H1 (cell line): ENCODE data around the gene PRXL2A. TPM values are rescaled to one million over a fixed set of nuclear protein-coding genes. Genes with fewer than 3 reads are reported as not detected.

Experiments
- CTCF ChIA-PET: fragments of 300-600 bp; sonication (Branson Sonifier 250); formaldehyde crosslinking; loops from one replicate; lab custom pipeline; 2021; ENCODE audit not compliant: partially characterized antibody; lab: Charles Lee
- POLR2A ChIA-PET: fragments of 300-600 bp; sonication (Branson Sonifier 250); formaldehyde crosslinking; loops from one replicate; lab custom pipeline; 2021; ENCODE audit warnings: inconsistent platforms; ENCODE audit not compliant: partially characterized antibody; lab: Charles Lee
- DNase-seq, 2 experiments: peaks; one replicate each; pipeline versions ENCODE4 v3.0.0 to v3.0.0-alpha.2; 2010 to 2022; ENCODE audit warnings: low spot score in 2 of 2, low read depth in 1 of 2, mixed read lengths in 1 of 2
- FAIRE-seq: peaks from 2 replicates; lab custom pipeline; 2011; peaks lifted over from hg19 to GRCh38; lab: Jason Lieb, UNC
- H2AFZ ChIP-seq: 2 replicates; pipeline ENCODE4 v1.8.1; 2012; ENCODE audit warnings: low read length, inconsistent platforms
- H2AK5ac ChIP-seq: 2 replicates; pipeline ENCODE4 v1.6.1; 2013; ENCODE audit warnings: low read depth, low read length
- H2BK120ac ChIP-seq: replicated peaks from 2 replicates; pipeline ENCODE3; 2013; ENCODE audit warnings: low read depth, low read length, inconsistent platforms
- H2BK12ac ChIP-seq: 2 replicates; pipeline ENCODE4 v1.6.1; 2013; ENCODE audit warnings: low read depth, low read length
- H2BK15ac ChIP-seq: 2 replicates; pipeline ENCODE4 v1.6.1; 2013; ENCODE audit warnings: low read length
- H2BK20ac ChIP-seq: 2 replicates; pipeline ENCODE4 v1.6.1; 2013; ENCODE audit warnings: low read length
- H2BK5ac ChIP-seq: 2 replicates; pipeline ENCODE4 v1.6.1; 2013; ENCODE audit warnings: low read depth, low read length
- H3K14ac ChIP-seq: 2 replicates; pipeline ENCODE4 v1.6.1; 2013; ENCODE audit warnings: inconsistent platforms; ENCODE audit not compliant: insufficient read length
- H3K18ac ChIP-seq: 2 replicates; pipeline ENCODE4 v1.6.1; 2013; ENCODE audit warnings: low read length; ENCODE audit errors: extremely low read depth
- H3K23ac ChIP-seq: 2 replicates; pipeline ENCODE4 v1.6.1; 2013; ENCODE audit warnings: inconsistent platforms; ENCODE audit not compliant: insufficient read length
- H3K23me2 ChIP-seq: 2 replicates; pipeline ENCODE4 v1.6.1; 2013; ENCODE audit warnings: low read depth, low read length
- H3K27ac ChIP-seq: 2 replicates; pipeline ENCODE4 v1.6.1; 2011; ENCODE audit warnings: low read depth, low read length, inconsistent platforms
- H3K27me3 ChIP-seq, 4 experiments: replicated peaks in 1 of 4; 1 replicate in 1 of 4; 2 replicates in 3 of 4; pipeline versions ENCODE4 v1.6.1 to v1.8.1; 2011 to 2013; ENCODE audit warnings: low read length in 3 of 4, mild to moderate bottlenecking in 3 of 4, inconsistent platforms in 2 of 4, mixed read lengths in 2 of 4, moderate library complexity in 1 of 4; ENCODE audit not compliant: control insufficient read depth in 3 of 4, insufficient read depth in 3 of 4; ENCODE audit errors: extremely low read depth in 1 of 4
- H3K36me3 ChIP-seq, 4 experiments: 2 replicates each; pipeline versions ENCODE4 v1.6.1 to v1.8.1; 2011 to 2013; ENCODE audit warnings: mild to moderate bottlenecking in 4 of 4, low read length in 3 of 4, moderate library complexity in 2 of 4, control low read depth in 1 of 4, inconsistent platforms in 1 of 4; ENCODE audit not compliant: insufficient read depth in 4 of 4, control insufficient read depth in 2 of 4
- H3K4ac ChIP-seq: replicated peaks from 2 replicates; pipeline ENCODE3; 2013; ENCODE audit warnings: low read length, low read depth, mixed read lengths, inconsistent platforms; ENCODE audit not compliant: insufficient read length
- H3K4me1 ChIP-seq, 4 experiments: replicated peaks in 1 of 4; 1 replicate in 1 of 4; 2 replicates in 3 of 4; pipeline versions ENCODE4 v1.6.1 to v1.8.1; 2011 to 2013; ENCODE audit warnings: low read length in 3 of 4, inconsistent platforms in 2 of 4, mixed read lengths in 1 of 4; ENCODE audit not compliant: insufficient read depth in 4 of 4, control insufficient read depth in 3 of 4
- H3K4me2 ChIP-seq, 2 experiments: 2 replicates each; pipeline versions ENCODE4 v1.6.1 to v1.8.1; 2011 to 2013; ENCODE audit warnings: low read depth in 2 of 2, low read length in 2 of 2, control low read depth in 1 of 2, inconsistent platforms in 1 of 2, mild to moderate bottlenecking in 1 of 2; ENCODE audit not compliant: insufficient read depth in 1 of 2
- H3K4me3 ChIP-seq, 4 experiments: fragments of 200-600, 300-600 bp in 1 of 4; sonication (generic), shearing (Covaris generic), sonication (Bioruptor Twin) in 1 of 4; 2 replicates each; pipeline versions ENCODE4 v1.5.1 to v1.8.1; 2011 to 2016; ENCODE audit warnings: low read length in 4 of 4, low read depth in 3 of 4, control low read depth in 2 of 4, inconsistent platforms in 2 of 4, mild to moderate bottlenecking in 2 of 4, mixed read lengths in 1 of 4, moderate library complexity in 1 of 4; ENCODE audit not compliant: insufficient read depth in 2 of 4; ENCODE audit errors: extremely low read depth in 1 of 4
- H3K56ac ChIP-seq: replicated peaks from 2 replicates; pipeline ENCODE3; 2013; ENCODE audit warnings: low read depth, mild to moderate bottlenecking, mixed read lengths, low read length, inconsistent platforms; ENCODE audit not compliant: insufficient read length
- H3K79me1 ChIP-seq: 2 replicates; pipeline ENCODE4 v1.6.1; 2013; ENCODE audit warnings: low read depth, low read length, control low read depth
- H3K79me2 ChIP-seq, 2 experiments: 2 replicates each; pipeline versions ENCODE4 v1.6.1 to v1.8.1; 2012 to 2013; ENCODE audit warnings: low read length in 2 of 2, mild to moderate bottlenecking in 2 of 2, inconsistent platforms in 1 of 2; ENCODE audit not compliant: insufficient read depth in 2 of 2, control insufficient read depth in 1 of 2
- H3K9ac ChIP-seq, 4 experiments: replicated peaks in 1 of 4; 1 replicate in 1 of 4; 2 replicates in 3 of 4; pipeline versions ENCODE4 v1.6.1 to v1.8.1; 2011 to 2013; ENCODE audit warnings: low read depth in 3 of 4, low read length in 3 of 4, control low read depth in 2 of 4, mild to moderate bottlenecking in 2 of 4, moderate library complexity in 2 of 4, inconsistent platforms in 1 of 4; ENCODE audit errors: extremely low read depth in 1 of 4
- H3K9me3 ChIP-seq, 2 experiments: 2 replicates each; pipeline versions ENCODE4 v1.6.1 to v1.8.1; 2012 to 2013; ENCODE audit warnings: mild to moderate bottlenecking in 2 of 2, moderate library complexity in 2 of 2, control low read depth in 1 of 2, inconsistent platforms in 1 of 2, low read depth in 1 of 2, low read length in 1 of 2, mixed read lengths in 1 of 2; ENCODE audit not compliant: insufficient read depth in 2 of 2
- H4K20me1 ChIP-seq, 2 experiments: replicated peaks in 1 of 2; 2 replicates each; pipeline versions ENCODE3 to v1.8.1; 2011 to 2013; ENCODE audit warnings: inconsistent platforms in 2 of 2, low read length in 2 of 2, mild to moderate bottlenecking in 1 of 2; ENCODE audit not compliant: insufficient read depth in 2 of 2, control insufficient read depth in 1 of 2
- H4K5ac ChIP-seq: 2 replicates; pipeline ENCODE4 v1.6.1; 2013; ENCODE audit warnings: low read length, low read depth, mixed read lengths, inconsistent platforms; ENCODE audit not compliant: insufficient read length
- H4K8ac ChIP-seq: 2 replicates; pipeline ENCODE4 v1.8.0; 2013; ENCODE audit warnings: mild to moderate bottlenecking, moderate library complexity, low read length, inconsistent platforms; ENCODE audit not compliant: insufficient read depth; ENCODE audit errors: extremely low read depth
- H4K91ac ChIP-seq: replicated peaks from 2 replicates; pipeline ENCODE3; 2013; ENCODE audit warnings: low read length, mixed read lengths, inconsistent platforms; ENCODE audit not compliant: insufficient read length
- BCL11A ChIP-seq, 2 experiments: IDR thresholded peaks; one replicate each; pipeline ENCODE4 v1.6.1; 2011; ENCODE audit warnings: low read depth in 2 of 2, low read length in 2 of 2, mild to moderate bottlenecking in 2 of 2
- CBX5 ChIP-seq: fragments of 300-800, 300-1000 bp; sonication (generic); IDR thresholded peaks from 2 replicates; pipeline ENCODE4 v1.7.1; 2016; ENCODE audit warnings: antibody characterized with exemption, low read length, low read depth
- GTF2F1 ChIP-seq: IDR thresholded peaks from 2 replicates; pipeline ENCODE4 v1.6.1; 2012; ENCODE audit warnings: low read depth, low read length, improper control_type of control experiment, borderline replicate concordance
- RBBP5 ChIP-seq: IDR thresholded peaks from 2 replicates; pipeline ENCODE4 v1.7.1; 2012; ENCODE audit warnings: low read depth, mild to moderate bottlenecking, inconsistent platforms, low read length, moderate library complexity, borderline replicate concordance
- RFX5 ChIP-seq: IDR thresholded peaks from 2 replicates; pipeline ENCODE4 v1.6.1; 2011; ENCODE audit warnings: low read depth, low read length, improper control_type of control experiment, borderline replicate concordance
- SP2 ChIP-seq: IDR thresholded peaks from 2 replicates; pipeline ENCODE4 v1.6.1; 2012; ENCODE audit warnings: mild to moderate bottlenecking, low read length, inconsistent platforms
- SP4 ChIP-seq: IDR thresholded peaks from 2 replicates; pipeline ENCODE4 v1.6.1; 2012; ENCODE audit warnings: low read length, inconsistent platforms
- TAF7 ChIP-seq: optimal IDR thresholded peaks from 2 replicates; pipeline ENCODE3; 2011; ENCODE audit warnings: low read depth, mild to moderate bottlenecking, inconsistent platforms, low read length, moderate library complexity, borderline replicate concordance
- ZNF274 ChIP-seq: IDR thresholded peaks from 2 replicates; pipeline ENCODE4 v1.7.0; 2012; ENCODE audit warnings: low read length, borderline replicate concordance; ENCODE audit errors: extremely low read depth
- WGBS, 2 experiments: shearing (Covaris generic) in 1 of 2; methylation state at CpG; one replicate each; pipeline versions ENCODE4 v1.1.6 to v1.1.7; 2013 to 2015; ENCODE audit warnings: low lambda C conversion rate in 2 of 2, mixed read lengths in 2 of 2, inconsistent platforms in 1 of 2, low coverage in 1 of 2, missing lambda C conversion rate in 1 of 2; ENCODE audit not compliant: insufficient replicate concordance in 2 of 2, insufficient coverage in 1 of 2, insufficient read length in 1 of 2; ENCODE audit errors: extremely low coverage in 1 of 2, missing lambda C conversion rate in 1 of 2; 5-methylcytosine and 5-hydroxymethylcytosine counted together
- polyA plus RNA-seq, 7 experiments: library from polyadenylated mRNA; depleted of rRNA in 3 of 7; stranded (reverse) in 5 of 7; unstranded in 2 of 7; fragments of >200 nt in 5 of 7; fragments of 200-250 nt in 2 of 7; gene quantifications; 1 replicate in 5 of 7; 2 replicates in 1 of 7; 4 replicates in 1 of 7; pipeline versions ENCODE4 v1.2.1 to v1.2.3, GENCODE V29; 2011 to 2013; ENCODE audit warnings: missing spikeins in 2 of 7, mixed read lengths in 2 of 7
- total RNA-seq: library from RNA; stranded (reverse); fragmentation: NEBNext Ultra II Directional; extraction: Animal tissue kit (Norgen Biotek cat#: 25700); gene quantifications from 2 replicates; pipeline ENCODE4 v1.2.1, GENCODE V29; 2021
- TF ChIP-seq, protein P1 (sequence below): IDR thresholded peaks from 2 replicates; pipeline ENCODE4 v1.6.1; 2011; ENCODE audit warnings: low read depth, mild to moderate bottlenecking, low read length; ENCODE audit not compliant: insufficient read depth
- TF ChIP-seq, protein P2 (sequence below): IDR thresholded peaks from 2 replicates; pipeline ENCODE4 v1.6.1; 2012; ENCODE audit warnings: low read length, inconsistent platforms

The PRXL2A gene
- total and polyA plus RNA-seq, 2 of the 8 experiments (the other 6 are each of a cell fraction or from before 2014, with no cell fraction given): 13.4 to 58.3 TPM

DNA sequence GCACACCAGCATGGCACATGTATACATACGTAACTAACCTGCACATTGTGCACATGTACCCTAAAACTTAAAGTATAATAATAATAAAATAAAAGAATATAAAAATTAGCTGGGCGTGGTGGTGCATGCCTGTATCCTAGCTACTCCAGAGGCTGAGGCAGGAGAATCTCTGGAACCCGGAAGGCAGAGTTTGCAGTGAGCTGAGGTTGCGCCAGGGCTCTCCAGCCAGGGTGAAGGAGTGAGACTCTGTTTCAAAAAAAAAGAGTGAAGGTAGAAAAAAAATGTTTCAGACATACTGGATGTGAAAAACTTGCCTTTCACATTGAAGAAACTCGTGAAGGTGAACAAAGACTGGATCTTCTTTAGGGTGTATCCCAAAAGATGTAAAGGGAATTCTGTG is 72.5 kb downstream of the PRXL2A start:
- H2BK20ac ChIP-seq: no peak overlapping the region
- WGBS, 2 experiments: 90% methylated on average over 4 of the region's 5 CpGs; no CpG with 5 or more reads in 1 of the 2 experiments
- H4K20me1 ChIP-seq: peaks cover 0 to 12% of the 10 kb centered on the region in 2 experiments
- H4K91ac ChIP-seq: no peak overlapping the region
- ChIA-PET POLR2A (interaction anchor here (1.1 to 1.2 kb wide), 2 partner anchors 11 to 14 kb away, joined by 3 to 5 read pairs; no protein-coding TSS in a partner anchor), CTCF (interaction anchor here (0.6 to 1.8 kb wide), 5 partner anchors 20 to 100 kb away, joined by 3 to 9 read pairs (median 4); no protein-coding TSS in a partner anchor)
- H3K56ac ChIP-seq: no peak overlapping the region
- no peak overlapping the region for H3K4ac ChIP-seq
- no peaks in the 10 kb centered on the region for H3K27me3 ChIP-seq
- H2BK120ac ChIP-seq: no peak overlapping the region
- no peak overlapping the region for H4K8ac ChIP-seq
- H3K4me3 ChIP-seq: no peak overlapping the region
- H3K23me2 ChIP-seq: no peaks in the 10 kb centered on the region
- H4K5ac ChIP-seq: no peak overlapping the region
- H3K9ac ChIP-seq: no peak overlapping the region
- no peak overlapping the region for H3K14ac ChIP-seq
- DNase-seq: no peak
- H3K18ac ChIP-seq: no peak overlapping the region
- H2AFZ ChIP-seq: no peak overlapping the region
- no peak overlapping the region for H3K23ac ChIP-seq
- peaks cover 0 to 59% of the 10 kb centered on the region in 2 experiments; a peak in 3 of 4 replicates for H3K79me2 ChIP-seq
- peaks cover 3% of the 10 kb centered on the region; the same call in 1 of the 2 replicates for H3K79me1 ChIP-seq
- H2BK12ac ChIP-seq: no peak overlapping the region
- H2AK5ac ChIP-seq: no peak overlapping the region
- peaks cover 2 to 9% (median 4%) of the 10 kb centered on the region in 4 experiments; a peak in 5 of 7 replicates for H3K4me1 ChIP-seq
- FAIRE-seq: no peak
- no peak overlapping the region for H2BK5ac ChIP-seq
- no peak overlapping the region for H3K4me2 ChIP-seq
- H3K36me3 ChIP-seq: no peaks in the 10 kb centered on the region; a peak in 1 of 8 replicates
- H3K9me3 ChIP-seq: peaks cover 0 to 2% of the 10 kb centered on the region in 2 experiments; a peak in 1 of 4 replicates
- no peak overlapping the region for H3K27ac ChIP-seq
- H2BK15ac ChIP-seq: no peak overlapping the region
- TF ChIP-seq BCL11A (IDR thresholded peaks at IDR 0.05; ENCODE audit: low read depth in 2 of 2, low read length in 2 of 2) (no peak), SP2 (no peak), GTF2F1 (no peak), RFX5 (no peak), TAF7 (no peak), SP4 (no peak), RBBP5 (no peak), CBX5 (no peak), ZNF274 (no peak)
- TF ChIP-seq, protein P1, sequence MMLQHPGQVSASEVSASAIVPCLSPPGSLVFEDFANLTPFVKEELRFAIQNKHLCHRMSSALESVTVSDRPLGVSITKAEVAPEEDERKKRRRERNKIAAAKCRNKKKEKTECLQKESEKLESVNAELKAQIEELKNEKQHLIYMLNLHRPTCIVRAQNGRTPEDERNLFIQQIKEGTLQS: no peak
- TF ChIP-seq, protein P2, sequence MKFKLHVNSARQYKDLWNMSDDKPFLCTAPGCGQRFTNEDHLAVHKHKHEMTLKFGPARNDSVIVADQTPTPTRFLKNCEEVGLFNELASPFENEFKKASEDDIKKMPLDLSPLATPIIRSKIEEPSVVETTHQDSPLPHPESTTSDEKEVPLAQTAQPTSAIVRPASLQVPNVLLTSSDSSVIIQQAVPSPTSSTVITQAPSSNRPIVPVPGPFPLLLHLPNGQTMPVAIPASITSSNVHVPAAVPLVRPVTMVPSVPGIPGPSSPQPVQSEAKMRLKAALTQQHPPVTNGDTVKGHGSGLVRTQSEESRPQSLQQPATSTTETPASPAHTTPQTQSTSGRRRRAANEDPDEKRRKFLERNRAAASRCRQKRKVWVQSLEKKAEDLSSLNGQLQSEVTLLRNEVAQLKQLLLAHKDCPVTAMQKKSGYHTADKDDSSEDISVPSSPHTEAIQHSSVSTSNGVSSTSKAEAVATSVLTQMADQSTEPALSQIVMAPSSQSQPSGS: no peak
